ENCODE measurements around the gene SERP1.

DNA sequence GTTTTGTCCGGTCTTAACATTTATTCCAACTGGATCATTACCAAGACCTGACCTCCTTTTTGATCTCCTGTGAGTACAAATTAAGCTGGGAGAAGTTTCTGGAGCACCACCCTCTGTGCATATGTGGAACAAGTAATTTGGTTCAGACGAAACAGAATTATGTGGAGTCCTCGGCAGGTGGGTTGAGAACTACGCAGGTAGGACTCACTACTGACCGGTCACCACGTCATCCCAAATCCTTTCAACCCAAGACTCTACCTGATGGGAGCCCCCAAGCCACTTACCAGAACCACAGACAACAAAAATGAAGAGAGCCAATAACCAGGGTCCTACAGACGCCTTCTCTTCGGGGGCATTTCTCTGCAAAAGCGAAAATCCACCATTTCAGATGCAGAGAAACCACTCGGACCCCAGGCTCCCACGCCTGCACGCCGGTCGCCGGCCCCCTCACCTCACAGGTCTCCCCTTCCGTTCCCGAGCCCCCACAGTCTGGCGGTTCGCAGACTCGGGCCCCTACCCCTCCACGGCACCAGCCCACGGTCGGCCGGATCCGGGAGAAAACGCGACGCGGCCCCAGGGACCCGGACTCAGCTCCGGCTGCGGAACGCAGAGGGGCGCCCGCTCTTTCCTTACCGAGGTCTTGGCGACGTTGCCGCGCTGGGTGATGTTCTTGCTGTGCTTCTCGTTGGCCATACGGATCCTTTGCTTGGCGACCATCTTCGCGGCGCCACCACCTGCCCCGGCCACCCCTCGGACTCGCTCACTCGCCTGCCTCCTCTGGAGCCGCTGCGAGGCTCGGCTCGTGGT, 674 bp downstream of the SERP1 start:
- TF ChIP-seq, protein P1, sequence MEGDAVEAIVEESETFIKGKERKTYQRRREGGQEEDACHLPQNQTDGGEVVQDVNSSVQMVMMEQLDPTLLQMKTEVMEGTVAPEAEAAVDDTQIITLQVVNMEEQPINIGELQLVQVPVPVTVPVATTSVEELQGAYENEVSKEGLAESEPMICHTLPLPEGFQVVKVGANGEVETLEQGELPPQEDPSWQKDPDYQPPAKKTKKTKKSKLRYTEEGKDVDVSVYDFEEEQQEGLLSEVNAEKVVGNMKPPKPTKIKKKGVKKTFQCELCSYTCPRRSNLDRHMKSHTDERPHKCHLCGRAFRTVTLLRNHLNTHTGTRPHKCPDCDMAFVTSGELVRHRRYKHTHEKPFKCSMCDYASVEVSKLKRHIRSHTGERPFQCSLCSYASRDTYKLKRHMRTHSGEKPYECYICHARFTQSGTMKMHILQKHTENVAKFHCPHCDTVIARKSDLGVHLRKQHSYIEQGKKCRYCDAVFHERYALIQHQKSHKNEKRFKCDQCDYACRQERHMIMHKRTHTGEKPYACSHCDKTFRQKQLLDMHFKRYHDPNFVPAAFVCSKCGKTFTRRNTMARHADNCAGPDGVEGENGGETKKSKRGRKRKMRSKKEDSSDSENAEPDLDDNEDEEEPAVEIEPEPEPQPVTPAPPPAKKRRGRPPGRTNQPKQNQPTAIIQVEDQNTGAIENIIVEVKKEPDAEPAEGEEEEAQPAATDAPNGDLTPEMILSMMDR (IDR thresholded peaks at IDR 0.05; ENCODE audit: poor library complexity): no peak
- TF ChIP-seq EZH2phosphoT487 (IDR thresholded peaks at IDR 0.05; ENCODE audit: low read depth, severe bottlenecking, unreplicated experiment): no peak

All from hepatocyte (in vitro differentiated cells).